ENCODE measurements around the gene NME8.

The NME8 gene

DNA sequence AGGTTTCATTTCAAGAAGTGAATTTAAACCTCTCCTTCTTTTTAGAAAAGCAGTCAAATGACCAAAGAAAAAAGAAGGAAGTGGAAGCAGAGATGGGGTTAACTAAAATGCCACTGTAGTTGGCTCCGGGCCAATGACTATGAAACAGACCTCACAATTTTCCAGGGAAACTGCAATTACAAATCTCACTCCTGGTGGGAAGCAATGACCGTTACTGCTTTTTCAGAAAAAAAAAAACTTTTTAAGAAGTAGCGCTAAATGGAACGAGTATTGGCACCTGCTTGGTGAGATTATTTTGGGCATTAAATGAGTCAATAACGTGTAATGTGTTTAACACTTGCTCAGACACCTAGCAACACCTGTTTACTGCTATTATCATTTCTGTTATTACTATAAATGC, 67.0 kb downstream of the NME8 start:
- DNase-seq (ENCODE audit: low read depth), result no peak
- TF ChIP-seq, protein P1, sequence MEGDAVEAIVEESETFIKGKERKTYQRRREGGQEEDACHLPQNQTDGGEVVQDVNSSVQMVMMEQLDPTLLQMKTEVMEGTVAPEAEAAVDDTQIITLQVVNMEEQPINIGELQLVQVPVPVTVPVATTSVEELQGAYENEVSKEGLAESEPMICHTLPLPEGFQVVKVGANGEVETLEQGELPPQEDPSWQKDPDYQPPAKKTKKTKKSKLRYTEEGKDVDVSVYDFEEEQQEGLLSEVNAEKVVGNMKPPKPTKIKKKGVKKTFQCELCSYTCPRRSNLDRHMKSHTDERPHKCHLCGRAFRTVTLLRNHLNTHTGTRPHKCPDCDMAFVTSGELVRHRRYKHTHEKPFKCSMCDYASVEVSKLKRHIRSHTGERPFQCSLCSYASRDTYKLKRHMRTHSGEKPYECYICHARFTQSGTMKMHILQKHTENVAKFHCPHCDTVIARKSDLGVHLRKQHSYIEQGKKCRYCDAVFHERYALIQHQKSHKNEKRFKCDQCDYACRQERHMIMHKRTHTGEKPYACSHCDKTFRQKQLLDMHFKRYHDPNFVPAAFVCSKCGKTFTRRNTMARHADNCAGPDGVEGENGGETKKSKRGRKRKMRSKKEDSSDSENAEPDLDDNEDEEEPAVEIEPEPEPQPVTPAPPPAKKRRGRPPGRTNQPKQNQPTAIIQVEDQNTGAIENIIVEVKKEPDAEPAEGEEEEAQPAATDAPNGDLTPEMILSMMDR (conservative IDR thresholded peaks at IDR 0.05; ENCODE audit: control insufficient read depth, insufficient read depth, low read depth, low read length), result no peak
- no peak overlapping the region for H3K4me3 ChIP-seq (ENCODE audit: control insufficient read depth, low read depth, low read length)

DNA sequence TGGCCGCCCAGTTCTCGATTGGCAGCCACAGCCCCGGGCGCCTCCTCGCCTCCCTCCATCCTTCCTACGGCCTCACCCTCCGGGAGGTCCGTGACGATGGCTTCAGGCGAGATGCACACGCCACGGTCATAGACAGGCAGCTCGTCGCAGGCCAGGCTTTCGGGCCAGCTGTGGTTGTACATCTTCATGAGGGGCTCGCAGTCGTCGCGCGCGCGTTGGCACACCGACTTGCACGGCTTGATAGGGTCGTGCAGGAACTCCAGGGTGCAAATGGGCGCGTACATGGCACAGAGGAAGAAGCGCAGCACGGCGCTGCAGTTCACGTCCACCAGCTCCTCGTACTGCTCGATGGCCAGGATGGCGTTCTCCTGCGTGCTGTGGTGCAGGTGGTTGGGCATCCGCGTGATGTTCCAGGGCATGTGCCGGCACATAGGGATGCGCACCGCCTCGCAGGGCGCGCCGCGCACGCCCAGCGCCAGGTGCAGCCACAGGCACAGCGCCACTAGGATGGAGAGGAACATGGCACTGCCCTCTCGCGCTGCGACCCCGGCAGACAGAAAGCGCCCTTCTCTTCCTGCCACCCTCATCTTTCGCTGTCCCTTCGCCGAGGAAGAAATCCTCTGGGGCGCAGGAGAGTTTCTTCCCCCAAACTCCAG, 67.7 kb downstream of the NME8 start:
- peak overlapping the region; percentile 39 for H3K4me3 ChIP-seq (ENCODE audit: control insufficient read depth, low read depth, low read length)
- DNase-seq (ENCODE audit: low read depth), result no peak
- TF ChIP-seq, protein P1 (conservative IDR thresholded peaks at IDR 0.05; ENCODE audit: control insufficient read depth, insufficient read depth, low read depth, low read length), result no peak

DNA sequence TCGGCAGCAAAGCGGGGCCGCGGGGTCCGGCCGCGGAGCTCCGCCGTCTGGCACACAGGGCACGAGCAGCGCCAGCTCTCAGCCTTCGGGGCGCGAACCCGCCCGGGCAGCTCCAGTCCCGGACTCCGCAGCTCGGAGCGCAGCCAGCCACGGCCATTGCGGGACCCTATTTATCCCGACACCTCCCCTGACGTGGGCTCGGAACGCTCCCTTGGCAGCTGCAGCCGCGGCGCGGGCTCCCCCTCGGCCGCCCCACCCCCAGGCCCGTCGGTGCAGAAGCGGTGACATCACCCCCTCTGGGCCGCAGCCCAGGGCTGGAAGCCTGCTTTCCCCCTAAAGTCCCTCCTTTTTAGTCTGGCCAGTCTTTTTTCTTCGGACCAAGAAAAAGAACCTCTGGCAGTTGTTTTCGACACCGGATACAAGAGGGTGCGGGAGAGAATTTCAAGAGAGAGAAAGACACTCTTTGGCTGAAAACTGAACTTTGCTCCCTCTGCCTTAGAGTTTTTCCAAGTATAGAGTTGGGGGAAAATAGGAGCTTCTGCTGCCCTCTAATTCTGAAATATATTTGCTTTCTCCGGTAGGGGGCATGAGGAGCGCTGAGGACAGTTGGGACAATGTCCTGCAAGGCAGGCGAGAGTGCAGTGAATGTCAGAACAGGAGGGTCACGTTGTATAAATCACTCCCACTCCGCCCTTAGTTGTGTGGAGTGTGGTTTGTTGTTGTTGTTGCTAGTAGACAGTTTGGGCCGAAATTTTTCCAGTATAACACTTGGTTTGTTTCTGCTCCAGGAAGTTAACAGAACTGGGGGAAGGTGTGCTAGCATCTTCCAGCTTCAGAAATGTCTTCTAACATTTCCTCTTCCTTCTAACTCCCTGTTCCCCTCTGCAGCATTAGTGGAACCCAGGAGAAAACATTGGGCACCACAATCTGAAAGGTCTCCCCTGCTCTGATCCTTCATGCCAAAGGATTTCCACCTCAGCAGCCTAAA, 68.6 kb downstream of the NME8 start, which contains the start of gene SFRP4:
SFRP4 (minus strand) TSS at position 145 of the 988 bp plus-strand sequence. CDS start 280 bp downstream, outside the sequence.
- peak; percentile 65 for DNase-seq (ENCODE audit: low read depth)
- peak within 1 kb of the TSS; percentile 39 for H3K4me3 ChIP-seq (ENCODE audit: control insufficient read depth, low read depth, low read length)
- TF ChIP-seq, protein P1 (conservative IDR thresholded peaks at IDR 0.05; ENCODE audit: control insufficient read depth, insufficient read depth, low read depth, low read length), result peak; percentile 76

DNA sequence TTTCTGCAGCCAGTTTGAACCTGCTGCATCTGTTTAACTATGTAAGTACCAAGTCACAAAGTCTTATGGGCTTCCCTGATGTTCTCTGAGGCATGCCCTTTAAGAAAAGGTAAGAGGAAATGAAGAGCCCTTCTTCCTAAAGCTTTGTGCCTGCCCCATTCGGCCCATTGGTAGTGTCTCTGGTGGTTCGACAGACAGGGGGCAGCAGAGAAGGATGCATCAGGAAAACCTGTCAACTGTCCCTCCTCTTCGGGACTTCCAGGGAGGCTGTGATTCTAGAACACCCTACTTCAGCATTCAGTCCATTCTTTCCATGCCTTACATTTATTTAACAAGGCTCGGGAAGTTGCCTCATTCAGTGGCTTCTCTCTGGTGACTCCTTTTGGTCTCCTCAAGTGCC, 70.1 kb downstream of the NME8 start:
- DNase-seq (ENCODE audit: low read depth), result no peak
- no peak overlapping the region for H3K4me3 ChIP-seq (ENCODE audit: control insufficient read depth, low read depth, low read length)
- TF ChIP-seq, protein P1 (conservative IDR thresholded peaks at IDR 0.05; ENCODE audit: control insufficient read depth, insufficient read depth, low read depth, low read length), result peak; percentile 14

DNA sequence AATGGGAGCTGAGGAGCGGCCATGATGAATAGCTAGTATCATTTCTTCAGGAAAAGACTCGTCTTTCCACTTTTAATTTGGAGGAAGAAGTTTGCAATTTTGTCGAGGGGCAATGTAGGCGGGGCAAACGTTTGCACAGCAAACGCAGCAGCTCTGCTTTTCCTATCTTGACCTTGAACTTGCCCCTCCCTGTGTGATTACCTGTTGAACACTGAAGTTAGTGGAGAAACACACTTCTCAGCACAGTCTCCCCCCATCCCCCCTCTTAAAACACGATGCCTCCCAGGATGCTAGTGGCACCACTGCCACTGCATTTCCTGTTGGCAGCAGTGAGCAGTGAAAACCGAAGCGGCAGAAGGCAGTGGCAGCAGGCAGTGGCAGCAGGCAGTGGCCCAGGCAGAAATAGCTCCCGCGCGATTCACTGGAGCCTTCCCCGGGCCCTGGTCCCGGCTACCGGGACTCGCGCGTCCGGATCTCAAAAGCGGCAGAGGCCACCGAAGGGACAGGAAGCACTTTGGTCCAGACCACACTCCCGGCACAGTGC, 72.0 kb downstream of the NME8 start, which contains the start of gene EPDR1:
EPDR1 (plus strand) TSS at position 336 of the 544 bp plus-strand sequence. CDS start 300 bp downstream, outside the sequence.
- TF ChIP-seq, protein P1 (conservative IDR thresholded peaks at IDR 0.05; ENCODE audit: control insufficient read depth, insufficient read depth, low read depth, low read length), result peak; percentile 5
- H3K4me3 ChIP-seq (ENCODE audit: control insufficient read depth, low read depth, low read length), result peak within 1 kb of the TSS; percentile 55
- DNase-seq (ENCODE audit: low read depth), result no peak

Data from fibroblast of mammary gland (primary cell).